ENCODE measurements around the gene SDC4. TPM values are rescaled to one million over a fixed set of nuclear protein-coding genes. Genes with fewer than 3 reads are reported as not detected.

SDC4 gene
- total and polyA plus RNA-seq, 10 of the 15 experiments (the other 5 are each of a cell fraction or from before 2014, with no cell fraction given) = 0.52 to 11.3 (median 1.4) TPM

DNA sequence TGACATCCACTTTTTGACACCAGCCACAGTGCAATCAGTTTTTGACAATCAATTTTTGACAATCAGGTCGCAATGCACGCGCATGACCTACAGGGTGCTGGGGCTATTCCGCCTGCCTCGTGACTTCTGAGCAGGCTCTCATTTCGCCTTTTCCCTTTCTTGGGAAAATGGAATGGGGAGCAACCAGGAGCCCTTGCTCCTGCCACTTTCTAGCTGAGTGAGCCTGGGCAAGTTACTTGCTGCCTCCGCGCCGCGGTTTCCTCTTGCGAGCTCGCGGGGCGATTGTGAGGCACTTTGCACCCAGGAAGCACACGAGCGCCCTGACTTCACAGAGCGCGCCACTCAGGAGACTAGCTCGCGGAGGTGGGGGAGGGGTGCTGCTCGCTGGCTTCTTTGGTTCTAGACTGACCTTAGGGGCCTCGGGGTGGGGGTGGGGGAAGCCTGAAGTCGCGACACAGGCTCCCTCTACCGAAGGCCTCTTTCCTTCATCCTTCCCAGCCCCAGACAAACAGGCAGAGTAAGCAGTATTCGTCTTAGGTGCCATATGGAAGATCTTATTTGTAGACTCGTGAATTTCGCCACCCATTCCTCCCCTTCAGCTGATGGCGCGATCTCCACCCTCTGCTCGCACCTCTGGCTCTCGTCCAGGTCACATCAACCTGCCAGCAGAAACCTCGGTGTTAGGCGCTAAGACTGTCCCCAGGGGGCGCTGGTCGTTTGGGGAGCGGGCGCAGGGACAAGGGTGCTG lies 25.3 kb upstream of the SDC4 start (continued):
- TF ChIP-seq, protein P1, sequence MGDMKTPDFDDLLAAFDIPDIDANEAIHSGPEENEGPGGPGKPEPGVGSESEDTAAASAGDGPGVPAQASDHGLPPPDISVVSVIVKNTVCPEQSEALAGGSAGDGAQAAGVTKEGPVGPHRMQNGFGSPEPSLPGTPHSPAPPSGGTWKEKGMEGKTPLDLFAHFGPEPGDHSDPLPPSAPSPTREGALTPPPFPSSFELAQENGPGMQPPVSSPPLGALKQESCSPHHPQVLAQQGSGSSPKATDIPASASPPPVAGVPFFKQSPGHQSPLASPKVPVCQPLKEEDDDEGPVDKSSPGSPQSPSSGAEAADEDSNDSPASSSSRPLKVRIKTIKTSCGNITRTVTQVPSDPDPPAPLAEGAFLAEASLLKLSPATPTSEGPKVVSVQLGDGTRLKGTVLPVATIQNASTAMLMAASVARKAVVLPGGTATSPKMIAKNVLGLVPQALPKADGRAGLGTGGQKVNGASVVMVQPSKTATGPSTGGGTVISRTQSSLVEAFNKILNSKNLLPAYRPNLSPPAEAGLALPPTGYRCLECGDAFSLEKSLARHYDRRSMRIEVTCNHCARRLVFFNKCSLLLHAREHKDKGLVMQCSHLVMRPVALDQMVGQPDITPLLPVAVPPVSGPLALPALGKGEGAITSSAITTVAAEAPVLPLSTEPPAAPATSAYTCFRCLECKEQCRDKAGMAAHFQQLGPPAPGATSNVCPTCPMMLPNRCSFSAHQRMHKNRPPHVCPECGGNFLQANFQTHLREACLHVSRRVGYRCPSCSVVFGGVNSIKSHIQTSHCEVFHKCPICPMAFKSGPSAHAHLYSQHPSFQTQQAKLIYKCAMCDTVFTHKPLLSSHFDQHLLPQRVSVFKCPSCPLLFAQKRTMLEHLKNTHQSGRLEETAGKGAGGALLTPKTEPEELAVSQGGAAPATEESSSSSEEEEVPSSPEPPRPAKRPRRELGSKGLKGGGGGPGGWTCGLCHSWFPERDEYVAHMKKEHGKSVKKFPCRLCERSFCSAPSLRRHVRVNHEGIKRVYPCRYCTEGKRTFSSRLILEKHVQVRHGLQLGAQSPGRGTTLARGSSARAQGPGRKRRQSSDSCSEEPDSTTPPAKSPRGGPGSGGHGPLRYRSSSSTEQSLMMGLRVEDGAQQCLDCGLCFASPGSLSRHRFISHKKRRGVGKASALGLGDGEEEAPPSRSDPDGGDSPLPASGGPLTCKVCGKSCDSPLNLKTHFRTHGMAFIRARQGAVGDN (IDR thresholded peaks at IDR 0.05) = 0 out of 2 replicates have a peak, but pooled peaks have one; percentile 34
- TF ChIP-seq SMC3 (IDR thresholded peaks at IDR 0.05; ENCODE audit: borderline replicate concordance, low read length) (peak; percentile 87), GABPA (IDR thresholded peaks at IDR 0.05; ENCODE audit: low read depth) (no peak)
- TF ChIP-seq, protein P2, sequence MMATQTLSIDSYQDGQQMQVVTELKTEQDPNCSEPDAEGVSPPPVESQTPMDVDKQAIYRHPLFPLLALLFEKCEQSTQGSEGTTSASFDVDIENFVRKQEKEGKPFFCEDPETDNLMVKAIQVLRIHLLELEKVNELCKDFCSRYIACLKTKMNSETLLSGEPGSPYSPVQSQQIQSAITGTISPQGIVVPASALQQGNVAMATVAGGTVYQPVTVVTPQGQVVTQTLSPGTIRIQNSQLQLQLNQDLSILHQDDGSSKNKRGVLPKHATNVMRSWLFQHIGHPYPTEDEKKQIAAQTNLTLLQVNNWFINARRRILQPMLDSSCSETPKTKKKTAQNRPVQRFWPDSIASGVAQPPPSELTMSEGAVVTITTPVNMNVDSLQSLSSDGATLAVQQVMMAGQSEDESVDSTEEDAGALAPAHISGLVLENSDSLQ (IDR thresholded peaks at IDR 0.05) = peak; percentile 54

All from GM12878 (cell line).